Measurements from ENCODE around the gene ZSCAN20. TPM values are rescaled to one million over a fixed set of nuclear protein-coding genes. Genes with fewer than 3 reads are reported as not detected.

The ZSCAN20 gene
- total RNA-seq, 2 donors from 2014 or later, result 5.0 to 5.4 TPM

GRCh38 chr1:33433509-33434362 is 38.7 kb upstream of the ZSCAN20 start:
- intact Hi-C loops (cut with DNase I), result no loop called here
- peak; percentile 54 for DNase-seq
- H3K4me1 ChIP-seq, result peaks cover 3% of the 10 kb centered on the region

DNA sequence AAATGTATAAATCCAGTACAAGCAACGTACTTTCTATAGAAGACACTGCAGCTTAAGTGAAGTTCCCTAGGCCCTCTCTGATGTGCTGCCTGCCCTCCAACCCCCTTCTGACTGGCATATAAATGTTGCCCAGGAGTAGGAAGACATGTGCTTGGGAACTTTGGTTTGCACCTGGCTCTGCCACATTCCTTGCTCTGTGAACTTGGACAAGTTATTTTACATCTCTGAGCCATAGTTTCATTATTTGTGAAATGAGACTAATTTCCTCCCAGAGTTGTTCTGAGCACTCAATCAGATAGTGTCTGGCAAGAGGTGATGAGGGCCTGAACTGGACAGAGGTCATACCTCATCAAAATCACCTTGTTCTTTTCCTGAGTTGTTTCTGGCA is 38.1 kb upstream of the ZSCAN20 start:
- TF ChIP-seq, protein P1, sequence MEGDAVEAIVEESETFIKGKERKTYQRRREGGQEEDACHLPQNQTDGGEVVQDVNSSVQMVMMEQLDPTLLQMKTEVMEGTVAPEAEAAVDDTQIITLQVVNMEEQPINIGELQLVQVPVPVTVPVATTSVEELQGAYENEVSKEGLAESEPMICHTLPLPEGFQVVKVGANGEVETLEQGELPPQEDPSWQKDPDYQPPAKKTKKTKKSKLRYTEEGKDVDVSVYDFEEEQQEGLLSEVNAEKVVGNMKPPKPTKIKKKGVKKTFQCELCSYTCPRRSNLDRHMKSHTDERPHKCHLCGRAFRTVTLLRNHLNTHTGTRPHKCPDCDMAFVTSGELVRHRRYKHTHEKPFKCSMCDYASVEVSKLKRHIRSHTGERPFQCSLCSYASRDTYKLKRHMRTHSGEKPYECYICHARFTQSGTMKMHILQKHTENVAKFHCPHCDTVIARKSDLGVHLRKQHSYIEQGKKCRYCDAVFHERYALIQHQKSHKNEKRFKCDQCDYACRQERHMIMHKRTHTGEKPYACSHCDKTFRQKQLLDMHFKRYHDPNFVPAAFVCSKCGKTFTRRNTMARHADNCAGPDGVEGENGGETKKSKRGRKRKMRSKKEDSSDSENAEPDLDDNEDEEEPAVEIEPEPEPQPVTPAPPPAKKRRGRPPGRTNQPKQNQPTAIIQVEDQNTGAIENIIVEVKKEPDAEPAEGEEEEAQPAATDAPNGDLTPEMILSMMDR (IDR thresholded peaks at IDR 0.05), result no peak
- Histone ChIP-seq H3K4me3 (no peak overlapping the region), H3K9me3 (no peaks in the 10 kb centered on the region), H3K27ac (peak overlapping the region; percentile 17), H3K9ac (ENCODE audit: low read depth in 2 of 2, low read length in 2 of 2) (no peak overlapping the region), H3K36me3 (no peaks in the 10 kb centered on the region), H3K4me1 (peaks cover 3% of the 10 kb centered on the region), H3K27me3 (peaks cover under 1% of the 10 kb centered on the region)
- DNase-seq, result no peak
- intact Hi-C loops (cut with DNase I), result no loop called here

More at GRCh38 chr1:33433509-33434362, 38.7 kb upstream of the ZSCAN20 start:
- H3K27ac ChIP-seq, result peak overlapping the region; percentile 17
- no peaks in the 10 kb centered on the region for H3K36me3 ChIP-seq
- no peak overlapping the region for H3K4me3 ChIP-seq
- H3K27me3 ChIP-seq, result peaks cover 4% of the 10 kb centered on the region
- TF ChIP-seq, protein P1 (IDR thresholded peaks at IDR 0.05), result no peak
- H3K9me3 ChIP-seq, result no peaks in the 10 kb centered on the region
- no peak overlapping the region for H3K9ac ChIP-seq (ENCODE audit: low read depth in 2 of 2, low read length in 2 of 2)

DNA sequence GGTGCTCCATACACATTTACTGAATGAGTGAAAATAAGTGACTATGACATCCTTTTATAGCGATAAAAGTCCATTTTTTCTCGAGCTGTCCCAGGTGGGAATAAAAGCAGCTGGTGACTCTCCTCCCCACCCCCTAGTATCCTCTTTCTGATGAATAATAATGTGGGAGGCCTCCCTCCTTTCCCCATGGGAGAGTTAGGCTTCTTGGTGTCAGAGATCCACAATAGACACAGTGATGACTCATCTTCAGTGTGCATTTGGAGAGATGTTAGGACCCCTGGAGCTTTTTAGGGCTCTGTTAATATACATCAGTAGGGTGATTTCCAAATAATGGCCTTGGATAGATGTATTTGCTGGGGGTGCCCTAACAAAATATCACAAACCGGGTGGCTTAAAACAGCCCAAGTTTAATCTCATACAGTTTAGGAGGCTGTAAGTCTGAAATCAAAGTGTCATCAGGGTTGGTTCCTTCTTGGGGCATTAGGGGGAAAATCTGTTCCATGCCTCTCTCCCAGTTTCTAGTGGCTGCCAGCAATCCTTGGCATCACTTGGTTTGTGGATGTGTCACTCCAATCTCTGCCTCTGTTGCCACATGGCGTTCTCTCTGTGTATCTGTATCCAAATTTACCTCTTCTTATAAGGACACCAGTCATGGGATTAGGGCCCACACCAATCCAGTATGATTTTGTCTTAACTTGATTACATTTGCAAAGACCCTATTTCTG is 37.2 kb upstream of the ZSCAN20 start:
- no peaks in the 10 kb centered on the region for H3K9me3 ChIP-seq
- H3K36me3 ChIP-seq, result no peaks in the 10 kb centered on the region
- no peak for DNase-seq
- H3K27me3 ChIP-seq, result no peaks in the 10 kb centered on the region
- H3K4me1 ChIP-seq, result no peaks in the 10 kb centered on the region
- H3K27ac ChIP-seq, result no peak overlapping the region
- intact Hi-C loops (cut with DNase I), result no loop called here
- TF ChIP-seq, protein P1 (IDR thresholded peaks at IDR 0.05), result no peak
- no peak overlapping the region for H3K9ac ChIP-seq (ENCODE audit: low read depth in 2 of 2, low read length in 2 of 2)
- no peak overlapping the region for H3K4me3 ChIP-seq

DNA sequence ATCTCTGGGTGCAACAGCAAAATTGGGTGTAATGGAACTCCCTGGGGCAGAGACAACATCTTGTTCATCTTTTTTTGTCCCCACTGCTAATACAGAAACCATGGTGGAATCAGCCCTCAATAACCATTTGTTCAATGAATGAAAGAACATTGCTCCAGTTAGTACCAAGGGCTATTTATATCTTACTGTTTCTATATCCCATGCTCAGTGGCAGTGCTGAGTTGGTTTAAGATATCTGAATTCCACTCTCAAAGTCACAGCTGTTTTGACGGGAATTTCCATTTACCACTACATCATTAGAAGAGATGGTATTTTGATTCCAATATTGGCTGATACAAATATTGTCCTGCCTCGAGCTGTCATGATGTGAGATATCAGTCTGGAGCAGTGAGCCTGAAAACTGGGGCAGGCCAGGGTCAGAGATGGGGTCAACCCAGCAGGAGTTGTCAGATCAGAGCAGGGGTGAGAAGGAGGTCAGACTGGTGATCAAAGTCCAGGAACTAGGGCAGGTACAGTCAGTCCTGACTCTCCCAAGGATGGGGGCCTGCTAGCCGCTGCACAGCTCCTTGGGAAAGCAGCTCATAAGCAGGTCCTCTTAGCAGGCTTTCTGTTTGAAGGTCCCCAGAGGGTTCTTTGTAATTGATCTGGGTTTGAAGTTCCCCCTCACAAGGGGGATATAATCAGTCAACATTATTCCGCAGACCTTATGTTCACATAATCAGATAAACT is 35.7 kb upstream of the ZSCAN20 start:
- H3K9ac ChIP-seq (ENCODE audit: low read depth in 2 of 2, low read length in 2 of 2), result no peak overlapping the region
- no peaks in the 10 kb centered on the region for H3K9me3 ChIP-seq
- H3K4me1 ChIP-seq, result no peaks in the 10 kb centered on the region
- H3K27ac ChIP-seq, result no peak overlapping the region
- TF ChIP-seq, protein P1 (IDR thresholded peaks at IDR 0.05), result no peak
- H3K27me3 ChIP-seq, result no peaks in the 10 kb centered on the region
- DNase-seq, result no peak
- H3K36me3 ChIP-seq, result no peaks in the 10 kb centered on the region
- intact Hi-C loops (cut with DNase I), result no loop called here
- no peak overlapping the region for H3K4me3 ChIP-seq

Data from colonic mucosa (tissue), 4 donors.